Effector memory CD8-positive, alpha-beta T cell (primary cell): ENCODE data around the gene FAM163A.
"Not testable (repeated sequence)": the region's sequence is repeated elsewhere in the genome, so short reads cannot be mapped to it uniquely, and the experiment has no call there.

Source experiments
- ATAC-seq: fragments of 150-1000 bp; cut with Tn5 transposase; replicated peaks from 2 replicates; pipeline ENCODE4 v1.10.0; 2021; ENCODE audit warnings: mild to moderate bottlenecking, moderate library complexity
- DNase-seq, 3 experiments: peaks; one replicate each; pipeline ENCODE4 v3.0.0; 2021
- H3K27ac Mint-ChIP-seq, 2 donors: one replicate each; pipeline ENCODE4 v1.8.0; 2022; ENCODE audit warnings: mild to moderate bottlenecking in 2 of 2, mixed read lengths in 2 of 2, moderate library complexity in 2 of 2
- H3K27me3 Mint-ChIP-seq, 2 donors: one replicate each; pipeline ENCODE4 v1.8.0; 2022; ENCODE audit warnings: mixed read lengths in 2 of 2
- H3K36me3 Mint-ChIP-seq: one replicate; pipeline ENCODE4 v1.8.0; 2022; ENCODE audit warnings: mild to moderate bottlenecking, moderate library complexity, mixed read lengths; ENCODE audit not compliant: insufficient read depth
- H3K4me1 Mint-ChIP-seq, 2 donors: one replicate each; pipeline ENCODE4 v1.8.0; 2022; ENCODE audit warnings: low read depth in 2 of 2, mixed read lengths in 2 of 2
- H3K4me3 Mint-ChIP-seq, 2 donors: one replicate each; pipeline ENCODE4 v1.8.0; 2022; ENCODE audit warnings: mild to moderate bottlenecking in 2 of 2, mixed read lengths in 2 of 2, moderate library complexity in 2 of 2
- H3K9me3 Mint-ChIP-seq, 2 donors: one replicate each; pipeline ENCODE4 v1.8.0; 2022; ENCODE audit warnings: mixed read lengths in 2 of 2

The FAM163A gene

GRCh38 chr1:179831852-179832699 is 89.0 kb downstream of the FAM163A start:
- DNase-seq = no peak
- Mint-ChIP-seq H3K27ac (peak overlapping the region; percentile 16 to 62), H3K4me3 (no peak overlapping the region)

GRCh38 chr1:179836686-179837445 is 93.8 kb downstream of the FAM163A start:
- H3K4me1 Mint-ChIP-seq, ATAC-seq, H3K4me3 Mint-ChIP-seq: not testable (repeated sequence)

More at GRCh38 chr1:179831852-179832699, 89.0 kb downstream of the FAM163A start:
- ATAC-seq = no peak
- Mint-ChIP-seq H3K36me3 (no peaks in the 10 kb centered on the region), H3K27me3 (peaks cover 20 to 23% of the 10 kb centered on the region in 2 donors), H3K9me3 (no peaks in the 10 kb centered on the region), H3K4me1 (peaks cover 13 to 15% of the 10 kb centered on the region in 2 donors)

GRCh38 chr1:179840107-179840506 is 97.0 kb downstream of the FAM163A start:
- Mint-ChIP-seq H3K4me1 (no peaks in the 10 kb centered on the region), H3K36me3 (peaks cover 29% of the 10 kb centered on the region), H3K4me3 (no peak overlapping the region)

More at GRCh38 chr1:179836686-179837445, 93.8 kb downstream of the FAM163A start:
- H3K27me3 Mint-ChIP-seq, H3K9me3 Mint-ChIP-seq, H3K27ac Mint-ChIP-seq, DNase-seq, H3K36me3 Mint-ChIP-seq: not testable (repeated sequence)

GRCh38 chr1:179848233-179848632 is 105.1 kb downstream of the FAM163A start:
- no peaks in the 10 kb centered on the region for H3K27me3 Mint-ChIP-seq

More at GRCh38 chr1:179840107-179840506, 97.0 kb downstream of the FAM163A start:
- no peaks in the 10 kb centered on the region for H3K9me3 Mint-ChIP-seq
- no peak for ATAC-seq
- DNase-seq = no peak
- H3K27me3 Mint-ChIP-seq = no peaks in the 10 kb centered on the region
- H3K27ac Mint-ChIP-seq = no peak overlapping the region

GRCh38 chr1:179853102-179853501 is 110.0 kb downstream of the FAM163A start:
- no peaks in the 10 kb centered on the region for H3K4me1 Mint-ChIP-seq
- DNase-seq = no peak
- H3K9me3 Mint-ChIP-seq = no peaks in the 10 kb centered on the region
- peaks cover 35% of the 10 kb centered on the region for H3K36me3 Mint-ChIP-seq
- no peak overlapping the region for H3K4me3 Mint-ChIP-seq
- no peak overlapping the region for H3K27ac Mint-ChIP-seq
- no peak for ATAC-seq
- H3K27me3 Mint-ChIP-seq = no peaks in the 10 kb centered on the region

More at GRCh38 chr1:179848233-179848632, 105.1 kb downstream of the FAM163A start:
- DNase-seq = no peak
- Mint-ChIP-seq H3K4me3 (no peak overlapping the region), H3K27ac (no peak overlapping the region), H3K36me3 (peaks cover 72% of the 10 kb centered on the region), H3K9me3 (no peaks in the 10 kb centered on the region), H3K4me1 (no peaks in the 10 kb centered on the region)
- no peak for ATAC-seq

GRCh38 chr1:179855831-179856230 is 112.7 kb downstream of the FAM163A start:
- peaks cover 15% of the 10 kb centered on the region for H3K36me3 Mint-ChIP-seq
- not testable (repeated sequence) for DNase-seq, ATAC-seq

GRCh38 chr1:179856296-179856695 is 113.2 kb downstream of the FAM163A start:
- DNase-seq = no peak
- Mint-ChIP-seq H3K9me3 (no peaks in the 10 kb centered on the region), H3K4me3 (no peak overlapping the region), H3K27me3 (no peaks in the 10 kb centered on the region), H3K27ac (no peak overlapping the region), H3K36me3 (peaks cover 10% of the 10 kb centered on the region), H3K4me1 (peaks cover 2 to 3% of the 10 kb centered on the region in 2 donors)
- no peak for ATAC-seq

More at GRCh38 chr1:179855831-179856230, 112.7 kb downstream of the FAM163A start:
- H3K4me3 Mint-ChIP-seq, H3K9me3 Mint-ChIP-seq, H3K27ac Mint-ChIP-seq, H3K4me1 Mint-ChIP-seq, H3K27me3 Mint-ChIP-seq: not testable (repeated sequence)

- no peaks in the 10 kb centered on the region for H3K27me3 Mint-ChIP-seq
- H3K36me3 Mint-ChIP-seq = peaks cover 6% of the 10 kb centered on the region
- H3K9me3 Mint-ChIP-seq = no peaks in the 10 kb centered on the region
- ATAC-seq (no peak), DNase-seq (no peak)
- H3K27ac Mint-ChIP-seq = no peak overlapping the region
- H3K4me3 Mint-ChIP-seq = no peak overlapping the region
- H3K4me1 Mint-ChIP-seq = peaks cover 2 to 3% of the 10 kb centered on the region in 2 donors
These were observed 113.9 kb downstream of the FAM163A start for GRCh38 chr1:179857009-179857408.

- Mint-ChIP-seq H3K27me3 (no peaks in the 10 kb centered on the region), H3K36me3 (peaks cover 18% of the 10 kb centered on the region)
These were observed 117.6 kb downstream of the FAM163A start for GRCh38 chr1:179860652-179861051.

GRCh38 chr1:179865377-179865776 is 122.3 kb downstream of the FAM163A start:
- ATAC-seq (no peak), DNase-seq (no peak)
- H3K27me3 Mint-ChIP-seq = no peaks in the 10 kb centered on the region
- H3K4me3 Mint-ChIP-seq = no peak overlapping the region
- no peak overlapping the region for H3K27ac Mint-ChIP-seq
- H3K4me1 Mint-ChIP-seq = peaks cover 6 to 11% of the 10 kb centered on the region in 2 donors
- no peaks in the 10 kb centered on the region for H3K9me3 Mint-ChIP-seq
- peaks cover 25% of the 10 kb centered on the region for H3K36me3 Mint-ChIP-seq

More at GRCh38 chr1:179860652-179861051, 117.6 kb downstream of the FAM163A start:
- Mint-ChIP-seq H3K9me3 (no peaks in the 10 kb centered on the region), H3K4me3 (no peak overlapping the region), H3K4me1 (peaks cover 2 to 3% of the 10 kb centered on the region in 2 donors), H3K27ac (no peak overlapping the region)
- DNase-seq = no peak
- no peak for ATAC-seq
